ENCODE data around the gene CDC42BPG. TPM values are rescaled to one million over a fixed set of nuclear protein-coding genes. Genes with fewer than 3 reads are reported as not detected.

The CDC42BPG gene
- total RNA-seq, 3 donors from 2014 or later = 5.9 to 14.9 TPM; not detected in 1

GRCh38 chr11:64861227-64861975 is 16.9 kb upstream of the CDC42BPG start:
- no peak overlapping the region for H3K4me3 ChIP-seq
- H3K4me1 ChIP-seq = peaks cover 30 to 44% of the 10 kb centered on the region in 2 donors
- intact Hi-C loops (cut with DNase I; ENCODE audit: low total_unique reads) = no loop called here
- no peak for DNase-seq (ENCODE audit: low spot score in 2 of 2)
- no peak overlapping the region for H3K27ac ChIP-seq
- H3K36me3 ChIP-seq = no peaks in the 10 kb centered on the region
- no peak for TF ChIP-seq POLR2AphosphoS5 (IDR thresholded peaks at IDR 0.05)
- no peak for TF ChIP-seq POLR2A (IDR thresholded peaks at IDR 0.05)
- no peak for TF ChIP-seq CTCF (IDR thresholded peaks at IDR 0.05)
- no peaks in the 10 kb centered on the region for H3K27me3 ChIP-seq
- H3K9me3 ChIP-seq = no peaks in the 10 kb centered on the region

- DNase-seq (ENCODE audit: low spot score in 2 of 2) = no peak
- Histone ChIP-seq H3K27ac (peak overlapping the region; percentile 6 to 25), H3K9me3 (no peaks in the 10 kb centered on the region), H3K27me3 (no peaks in the 10 kb centered on the region), H3K4me3 (no peak overlapping the region), H3K36me3 (no peaks in the 10 kb centered on the region), H3K4me1 (peaks cover 30 to 45% of the 10 kb centered on the region in 2 donors)
- intact Hi-C loops (cut with DNase I; ENCODE audit: low total_unique reads) = loop anchor here (10.0 kb wide), 1 partner anchor 155 kb away; the partner anchor contains the start of gene ARL2
- TF ChIP-seq POLR2AphosphoS5 (IDR thresholded peaks at IDR 0.05) = no peak
- TF ChIP-seq CTCF (IDR thresholded peaks at IDR 0.05) = no peak
- TF ChIP-seq POLR2A (IDR thresholded peaks at IDR 0.05) = no peak
Measured at GRCh38 chr11:64859542-64860414, 15.3 kb upstream of the CDC42BPG start.

- H3K27ac ChIP-seq = peak overlapping the region; percentile 6 to 52
- H3K4me1 ChIP-seq = peaks cover 22 to 41% of the 10 kb centered on the region in 2 donors
Measured at GRCh38 chr11:64858467-64859263, 14.2 kb upstream of the CDC42BPG start.

GRCh38 chr11:64857485-64857884 is 13.0 kb upstream of the CDC42BPG start:
- Histone ChIP-seq H3K4me3 (no peak overlapping the region), H3K36me3 (no peaks in the 10 kb centered on the region), H3K27ac (peak overlapping the region in 1 of 2 donors; percentile 83), H3K4me1 (peaks cover 15 to 29% of the 10 kb centered on the region in 2 donors), H3K27me3 (no peaks in the 10 kb centered on the region), H3K9me3 (no peaks in the 10 kb centered on the region)
- intact Hi-C loops (cut with DNase I; ENCODE audit: low total_unique reads) = loop anchor here (10.0 kb wide), 1 partner anchor 157 kb away; the partner anchor contains the start of gene ARL2
- no peak for TF ChIP-seq POLR2A (IDR thresholded peaks at IDR 0.05)
- no peak for TF ChIP-seq POLR2AphosphoS5 (IDR thresholded peaks at IDR 0.05)
- no peak for TF ChIP-seq CTCF (IDR thresholded peaks at IDR 0.05)
- DNase-seq (ENCODE audit: low spot score in 2 of 2) = no peak

More at GRCh38 chr11:64858467-64859263, 14.2 kb upstream of the CDC42BPG start:
- Histone ChIP-seq H3K36me3 (no peaks in the 10 kb centered on the region), H3K9me3 (no peaks in the 10 kb centered on the region), H3K4me3 (no peak overlapping the region), H3K27me3 (no peaks in the 10 kb centered on the region)
- TF ChIP-seq POLR2AphosphoS5 (IDR thresholded peaks at IDR 0.05) = no peak
- no peak for TF ChIP-seq CTCF (IDR thresholded peaks at IDR 0.05)
- TF ChIP-seq POLR2A (IDR thresholded peaks at IDR 0.05) = no peak
- intact Hi-C loops (cut with DNase I; ENCODE audit: low total_unique reads) = loop anchor here (10.0 kb wide), 1 partner anchor 156 kb away; the partner anchor contains the start of gene ARL2
- DNase-seq (ENCODE audit: low spot score in 2 of 2) = no peak

All from breast epithelium (tissue), 4 donors.